Epithelial cell of esophagus (primary cell): ENCODE data around the gene MDFIC.
A peak's percentile ranks its signal among the peaks of the same experiment; 100 is the strongest.

ENCODE experiments used
- DNase-seq: peaks from one replicate; pipeline ENCODE4 v3.0.0; 2010; ENCODE audit warnings: low read depth
- H3K4me3 ChIP-seq: 2 replicates; pipeline ENCODE4 v1.5.1; 2011; ENCODE audit warnings: mild to moderate bottlenecking, low read length, control low read depth
- CTCF ChIP-seq: IDR thresholded peaks from 2 replicates; pipeline ENCODE4 v1.5.1; 2011; ENCODE audit warnings: low read depth, mild to moderate bottlenecking, low read length, control low read depth, inconsistent platforms; ENCODE audit not compliant: insufficient read depth; ENCODE audit errors: missing control alignments

MDFIC gene

GRCh38 chr7:114981323-114981722 lies 59.4 kb downstream of the MDFIC start:
- TF ChIP-seq CTCF = no peak

GRCh38 chr7:114985116-114985715 lies 63.3 kb downstream of the MDFIC start:
- no peak for TF ChIP-seq CTCF
- no peak for DNase-seq

More at GRCh38 chr7:114981323-114981722, 59.4 kb downstream of the MDFIC start:
- no peak overlapping the region for H3K4me3 ChIP-seq
- no peak for DNase-seq

GRCh38 chr7:114986190-114987180 lies 64.6 kb downstream of the MDFIC start:
- peak; percentile 42 for DNase-seq
- no peak for TF ChIP-seq CTCF
- no peak overlapping the region for H3K4me3 ChIP-seq

More at GRCh38 chr7:114985116-114985715, 63.3 kb downstream of the MDFIC start:
- H3K4me3 ChIP-seq = no peak overlapping the region

- no peak for DNase-seq
- no peak overlapping the region for H3K4me3 ChIP-seq
Observed at GRCh38 chr7:114988026-114988425, 66.1 kb downstream of the MDFIC start.

GRCh38 chr7:114988755-114989375 lies 67.0 kb downstream of the MDFIC start:
- no peak overlapping the region for H3K4me3 ChIP-seq
- TF ChIP-seq CTCF = no peak
- DNase-seq = peak; percentile 40

More at GRCh38 chr7:114988026-114988425, 66.1 kb downstream of the MDFIC start:
- TF ChIP-seq CTCF = no peak

- H3K4me3 ChIP-seq = no peak overlapping the region
Observed at GRCh38 chr7:114989531-114989930, 67.6 kb downstream of the MDFIC start.

More at GRCh38 chr7:114989531-114989930, 67.6 kb downstream of the MDFIC start:
- no peak for TF ChIP-seq CTCF
- DNase-seq = no peak
